ENCODE data around the gene HPSE. TPM values are rescaled to one million over a fixed set of nuclear protein-coding genes. Genes with fewer than 3 reads are reported as not detected.

The HPSE gene
- total and polyA plus RNA-seq, 2 donors (not counting 3 experiments of a cell fraction or from before 2014, with no cell fraction given): 3.5 to 7.0 TPM

DNA sequence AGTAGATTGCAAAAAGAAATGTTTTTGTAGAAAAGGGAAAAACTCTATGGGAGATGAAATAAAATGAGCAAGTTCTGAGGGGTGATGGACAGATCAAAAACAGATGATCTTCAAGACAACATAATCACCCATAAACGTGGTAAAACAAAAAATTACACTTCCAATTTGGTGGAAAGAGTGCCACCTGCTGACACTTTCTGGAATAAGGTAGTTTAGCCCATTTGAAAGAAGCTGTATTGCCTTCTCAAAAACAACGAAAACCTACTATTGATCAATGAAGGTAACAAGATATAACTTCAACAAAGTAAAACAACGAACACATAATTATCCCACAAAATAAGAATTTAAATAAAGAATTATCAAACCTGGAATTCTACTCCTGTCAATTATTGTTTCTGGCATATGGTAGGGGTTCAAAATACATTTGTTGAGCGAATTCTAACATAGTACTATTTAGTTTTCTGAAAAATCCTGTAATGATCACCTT lies 52.6 kb downstream of the HPSE start:
- POLR2A ChIA-PET: interaction anchor here (0.8 kb wide), 1 partner anchor 173 kb away, joined by 3 read pairs; the partner anchor contains the start of genes HELQ and MRPS18C
- intact Hi-C loops (cut with micrococcal nuclease) (loop anchor here (1.0 to 5.0 kb wide), 3 partner anchors 227 to 820 kb away; no protein-coding TSS in a partner anchor), dilution Hi-C loops (cut with MboI; ENCODE audit: extremely low pct_ligation_motif_present, low sequenced_read_pairs) (no loop called here)
- H3K4me3 ChIP-seq (replicated peaks in 1 of 3; ENCODE audit: insufficient read depth in 1 of 3, low read depth in 1 of 3, low read length in 3 of 3): no peak overlapping the region
- H3K9me1 ChIP-seq (replicated peaks; ENCODE audit: control insufficient read depth, extremely low read depth, insufficient read depth, low read length): no peaks in the 10 kb centered on the region
- TF ChIP-seq EZH2 (IDR thresholded peaks at IDR 0.05; ENCODE audit: borderline replicate concordance, low read depth, low read length, severe bottlenecking) (no peak), POLR2AphosphoS5 (IDR thresholded peaks at IDR 0.05; ENCODE audit: insufficient read depth, low read depth, low read length) (no peak), POLR2A (IDR thresholded peaks at IDR 0.05; ENCODE audit: low read depth, low read length) (no peak), JUN (IDR thresholded peaks at IDR 0.05; ENCODE audit: borderline replicate concordance, insufficient read depth, insufficient read length, low read depth) (no peak), GATA2 (IDR thresholded peaks at IDR 0.05; ENCODE audit: insufficient read depth, insufficient read length, low read depth, low read length) (no peak)
- TF ChIP-seq, protein P1, sequence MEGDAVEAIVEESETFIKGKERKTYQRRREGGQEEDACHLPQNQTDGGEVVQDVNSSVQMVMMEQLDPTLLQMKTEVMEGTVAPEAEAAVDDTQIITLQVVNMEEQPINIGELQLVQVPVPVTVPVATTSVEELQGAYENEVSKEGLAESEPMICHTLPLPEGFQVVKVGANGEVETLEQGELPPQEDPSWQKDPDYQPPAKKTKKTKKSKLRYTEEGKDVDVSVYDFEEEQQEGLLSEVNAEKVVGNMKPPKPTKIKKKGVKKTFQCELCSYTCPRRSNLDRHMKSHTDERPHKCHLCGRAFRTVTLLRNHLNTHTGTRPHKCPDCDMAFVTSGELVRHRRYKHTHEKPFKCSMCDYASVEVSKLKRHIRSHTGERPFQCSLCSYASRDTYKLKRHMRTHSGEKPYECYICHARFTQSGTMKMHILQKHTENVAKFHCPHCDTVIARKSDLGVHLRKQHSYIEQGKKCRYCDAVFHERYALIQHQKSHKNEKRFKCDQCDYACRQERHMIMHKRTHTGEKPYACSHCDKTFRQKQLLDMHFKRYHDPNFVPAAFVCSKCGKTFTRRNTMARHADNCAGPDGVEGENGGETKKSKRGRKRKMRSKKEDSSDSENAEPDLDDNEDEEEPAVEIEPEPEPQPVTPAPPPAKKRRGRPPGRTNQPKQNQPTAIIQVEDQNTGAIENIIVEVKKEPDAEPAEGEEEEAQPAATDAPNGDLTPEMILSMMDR (IDR thresholded peaks at IDR 0.05; ENCODE audit: extremely low read depth in 1 of 2, insufficient read depth in 1 of 2, low read depth in 1 of 2, low read length in 2 of 2): peak; percentile 44 to 49
- no peak overlapping the region for H2AFZ ChIP-seq (ENCODE audit: low read depth, low read length)
- DNase-seq (ENCODE audit: low read depth, low spot score) (peak; percentile 79), FAIRE-seq (peak; percentile 82)
- H3K4me1 ChIP-seq (ENCODE audit: control insufficient read depth, extremely low read depth, insufficient read depth, low read length): peaks cover 23% of the 10 kb centered on the region
- no peaks in the 10 kb centered on the region for H4K20me1 ChIP-seq (replicated peaks; ENCODE audit: control insufficient read depth, extremely low read depth, insufficient read depth, low read length)
- H3K9me3 ChIP-seq (replicated peaks; ENCODE audit: control insufficient read depth, insufficient read depth, low read length): no peaks in the 10 kb centered on the region
- CTCF ChIA-PET: interaction anchor here (0.5 to 5.4 kb wide), 66 partner anchors 9 to 820 kb away, joined by 3 to 146 read pairs (median 4); partner anchors contain the start of genes COPS4, HELQ, LIN54 and MRPS18C
- H3K27ac ChIP-seq (ENCODE audit: insufficient read depth, low read depth, low read length): no peak overlapping the region
- H3K36me3 ChIP-seq (ENCODE audit: control insufficient read depth in 2 of 2, extremely low read depth in 1 of 2, insufficient read depth in 2 of 2, low read length in 2 of 2): no peaks in the 10 kb centered on the region
- no peak overlapping the region for H3K9ac ChIP-seq (replicated peaks; ENCODE audit: extremely low read depth, insufficient read depth, low read length)
- H3K4me2 ChIP-seq (ENCODE audit: insufficient read depth, low read length): peak overlapping the region; percentile 12
- H3K79me2 ChIP-seq (ENCODE audit: control insufficient read depth, insufficient read depth, low read length): peaks cover 7% of the 10 kb centered on the region
- no TSS peak for BruUV-seq (replicated peaks)
- no peaks in the 10 kb centered on the region for H3K27me3 ChIP-seq (ENCODE audit: control insufficient read depth in 2 of 2, insufficient read depth in 2 of 2, low read length in 2 of 2)
